SH-SY5Y (cell line): ENCODE measurements around the gene ZDHHC19.

Experiments
- GATA2 ChIP-seq: IDR thresholded peaks from 2 replicates; pipeline ENCODE4 v1.6.1; 2011; ENCODE audit warnings: mild to moderate bottlenecking, low read depth, low read length
- GATA3 ChIP-seq: IDR thresholded peaks from 2 replicates; pipeline ENCODE4 v1.6.1; 2011; ENCODE audit warnings: low read depth, mild to moderate bottlenecking, low read length, moderate library complexity

The ZDHHC19 gene

GRCh38 chr3:196210673-196211556 lies at the start of gene ZDHHC19:
Gene ZDHHC19, minus strand, starts transcription at chr3:196211400. Its CDS starts 85 bp downstream, at chr3:196211315.
- no peak for TF ChIP-seq GATA3
- TF ChIP-seq GATA2, result no peak

DNA sequence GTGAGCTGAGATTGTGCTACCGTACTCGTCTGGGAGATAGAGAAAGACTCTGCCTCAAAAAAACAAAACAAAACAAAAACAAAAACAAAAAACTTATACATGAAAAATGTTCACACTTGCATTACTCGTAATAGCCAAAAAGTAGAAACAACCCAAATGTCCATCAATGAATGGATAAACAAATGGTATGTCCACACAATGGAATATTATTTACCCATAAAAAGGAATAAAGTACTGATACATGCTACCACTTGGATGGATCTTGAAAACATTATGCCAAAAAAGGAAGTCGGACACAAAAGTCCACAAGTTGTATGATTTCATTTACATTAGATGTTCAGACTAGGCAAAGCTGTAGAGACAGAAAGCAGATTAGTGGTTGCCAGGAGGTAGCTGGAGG lies 49.6 kb upstream of the ZDHHC19 start:
- TF ChIP-seq GATA3, result no peak
- no peak for TF ChIP-seq GATA2

GRCh38 chr3:196255776-196256175 lies 44.6 kb upstream of the ZDHHC19 start:
- TF ChIP-seq GATA2 (no peak), GATA3 (no peak)

- TF ChIP-seq GATA2, result no peak
- no peak for TF ChIP-seq GATA3
Measured at GRCh38 chr3:196254376-196255283, 43.4 kb upstream of the ZDHHC19 start.

- TF ChIP-seq GATA3, result no peak
- TF ChIP-seq GATA2, result no peak
Measured at GRCh38 chr3:196251918-196252317, 40.7 kb upstream of the ZDHHC19 start.

DNA sequence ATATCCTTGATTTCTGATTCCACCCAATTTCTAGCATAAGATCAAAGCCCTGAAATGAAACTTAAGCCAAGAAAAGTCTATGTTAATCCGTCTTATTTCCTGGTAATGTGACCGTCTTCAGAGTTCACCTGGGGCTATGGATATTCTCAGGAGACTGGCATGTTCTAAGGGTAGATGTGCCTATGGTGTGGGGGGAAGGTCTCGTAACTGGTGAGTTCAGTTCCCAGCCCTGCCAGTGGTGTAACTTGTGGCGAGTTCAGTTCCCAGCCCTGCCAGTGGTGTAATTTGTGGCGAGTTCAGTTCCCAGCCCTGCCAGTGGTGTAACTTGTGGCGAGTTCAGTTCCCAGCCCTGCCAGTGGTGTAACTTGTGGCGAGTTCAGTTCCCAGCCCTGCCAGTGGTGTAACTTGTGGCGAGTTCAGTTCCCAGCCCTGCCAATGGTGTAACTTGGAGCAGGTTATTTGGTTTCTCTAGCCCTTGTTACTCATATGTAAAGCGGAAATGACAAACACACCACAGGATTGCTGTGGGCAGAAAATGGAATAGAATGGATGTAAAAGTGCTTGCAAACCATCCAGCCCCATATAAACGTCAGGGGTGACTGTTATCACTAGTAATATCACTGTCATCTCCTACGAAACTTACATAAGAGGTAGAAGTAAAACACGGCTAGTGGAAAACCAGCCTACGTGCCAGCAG lies 35.6 kb upstream of the ZDHHC19 start:
- TF ChIP-seq GATA3 (no peak), GATA2 (no peak)

DNA sequence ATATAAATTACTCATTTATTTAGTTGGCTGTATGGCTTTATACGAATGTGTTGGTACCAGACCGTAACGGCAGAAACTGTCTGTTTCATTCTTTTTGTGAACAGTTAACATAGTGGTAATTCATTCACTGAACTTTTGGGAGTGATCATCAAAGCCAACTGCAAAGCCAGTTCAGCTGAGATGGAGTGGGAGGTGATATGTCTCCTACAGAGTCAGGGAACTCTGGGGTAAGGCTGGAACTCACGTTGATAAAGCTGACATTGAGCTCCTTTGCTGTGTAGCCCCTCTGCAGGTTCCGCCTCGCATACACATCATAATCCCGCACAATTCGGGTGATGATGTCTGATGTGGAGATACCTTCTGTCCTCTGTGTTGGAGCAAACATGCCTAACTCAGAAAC lies 30.5 kb upstream of the ZDHHC19 start:
- TF ChIP-seq GATA2 (no peak), GATA3 (no peak)

GRCh38 chr3:196240424-196240823 lies 29.2 kb upstream of the ZDHHC19 start:
- TF ChIP-seq GATA3, result no peak
- TF ChIP-seq GATA2, result no peak

GRCh38 chr3:196238612-196239560 lies 27.7 kb upstream of the ZDHHC19 start:
- TF ChIP-seq GATA3 (no peak), GATA2 (no peak)

DNA sequence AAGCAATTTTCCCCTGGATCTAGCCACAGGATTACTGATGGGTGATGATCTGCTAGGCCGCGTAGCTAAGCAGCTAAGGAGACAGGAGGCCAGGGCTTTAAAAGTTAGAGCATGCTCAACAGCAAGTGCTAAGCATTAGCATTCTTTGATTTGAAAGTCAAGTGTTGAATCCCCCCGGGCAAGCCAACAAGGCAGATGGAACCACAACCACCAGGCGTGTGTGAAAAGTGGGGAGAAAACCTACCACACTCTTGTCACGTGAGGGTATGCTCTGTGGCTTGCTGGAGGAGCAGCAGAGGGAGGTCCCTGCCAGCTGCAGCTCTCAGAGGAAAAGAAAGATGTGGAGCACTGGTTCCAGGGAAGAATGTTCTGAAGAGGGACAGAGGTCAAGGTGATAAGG lies 26.0 kb upstream of the ZDHHC19 start:
- TF ChIP-seq GATA2, result no peak
- no peak for TF ChIP-seq GATA3

- no peak for TF ChIP-seq GATA2
- TF ChIP-seq GATA3, result no peak
Measured at GRCh38 chr3:196236223-196236622, 25.0 kb upstream of the ZDHHC19 start.

DNA sequence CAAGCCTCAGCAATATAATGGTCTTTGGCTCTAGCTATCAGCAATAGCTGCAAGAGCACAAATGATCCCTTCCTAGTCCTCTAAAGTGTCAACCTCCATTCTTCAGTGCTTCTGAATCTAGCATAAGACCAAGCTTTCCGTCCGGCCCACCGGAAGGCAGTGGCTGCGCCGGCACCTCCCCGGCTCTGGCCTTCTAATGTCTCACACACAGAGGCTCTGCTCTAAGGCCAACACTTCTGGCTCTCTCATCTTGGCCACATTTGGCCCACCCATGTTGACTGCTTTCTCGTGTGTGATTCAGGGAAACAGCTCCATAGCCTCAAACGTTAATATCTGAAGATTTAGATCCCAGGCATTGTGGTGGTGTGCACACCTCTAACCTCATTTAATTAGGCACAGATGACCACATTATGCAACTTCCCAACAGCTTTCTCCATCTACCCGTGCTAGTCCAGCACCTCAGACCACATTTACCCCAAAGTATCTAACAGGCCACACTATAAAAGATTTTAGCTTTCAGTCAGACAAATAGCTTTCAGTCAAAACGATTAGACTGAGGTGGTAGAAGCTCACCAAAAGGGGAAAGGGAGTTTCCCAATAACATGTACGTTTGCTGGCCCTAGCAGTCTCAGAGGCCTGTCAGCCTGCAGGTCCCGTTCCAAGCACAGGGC lies 24.4 kb upstream of the ZDHHC19 start:
- TF ChIP-seq GATA3 (no peak), GATA2 (no peak)
